OCI-LY7 (cell line): ENCODE results near the gene RAPGEF6. TPM values are rescaled to one million over a fixed set of nuclear protein-coding genes. Genes with fewer than 3 reads are reported as not detected.
A peak's percentile ranks its signal among the peaks of the same experiment; 100 is the strongest.
"Not testable (repeated sequence)": the region's sequence is repeated elsewhere in the genome, so short reads cannot be mapped to it uniquely, and the experiment has no call there.

Experiments used
- BruUV-seq: library from RNA; stranded (reverse); fragments of 400-500 nt; replicated peaks from 2 replicates; lab custom pipeline; 2021; lab: Mats Ljungman, UMichigan
- CTCF ChIA-PET: fragments of 300-600 bp; sonication (Branson Sonifier 250); formaldehyde crosslinking; loops from one replicate; lab custom pipeline; 2022; ENCODE audit warnings: antibody characterized with exemption; ENCODE audit not compliant: unreplicated experiment; lab: Charles Lee
- POLR2A ChIA-PET: fragments of 300-600 bp; sonication (Branson Sonifier 250); formaldehyde crosslinking; loops from one replicate; lab custom pipeline; 2022; ENCODE audit warnings: antibody characterized with exemption; lab: Charles Lee
- DNase-seq: peaks from one replicate; pipeline ENCODE4 v3.0.0-alpha.2; 2015; ENCODE audit warnings: low spot score
- H2AFZ ChIP-seq: fragments of 200-600 bp; sonication (generic), shearing (Covaris generic); 2 replicates; pipeline ENCODE4 v1.6.1; 2014; ENCODE audit warnings: mild to moderate bottlenecking, antibody characterized with exemption, low read length, moderate library complexity
- H3K27ac ChIP-seq: fragments of 200-600 bp; sonication (generic); 2 replicates; pipeline ENCODE4 v1.5.1; 2014; ENCODE audit warnings: mixed run types, low read depth, mild to moderate bottlenecking, moderate library complexity, low read length, inconsistent platforms; ENCODE audit not compliant: poor library complexity, severe bottlenecking
- H3K36me3 ChIP-seq: fragments of 200-600 bp; sonication (generic); 2 replicates; pipeline ENCODE4 v1.6.1; 2014; ENCODE audit warnings: mild to moderate bottlenecking, antibody characterized with exemption, low read length, moderate library complexity, mixed read lengths; ENCODE audit not compliant: insufficient read depth
- H3K4me1 ChIP-seq: fragments of 200-600 bp; sonication (generic); 2 replicates; pipeline ENCODE4 v1.5.1; 2014; ENCODE audit warnings: mild to moderate bottlenecking, low read length; ENCODE audit not compliant: insufficient read depth, poor library complexity, severe bottlenecking
- H3K4me2 ChIP-seq: fragments of 200-600 bp; sonication (generic); 2 replicates; pipeline ENCODE4 v1.6.1; 2014; ENCODE audit warnings: mild to moderate bottlenecking, low read length
- H3K4me3 ChIP-seq: fragments of 200-600 bp; sonication (generic); 2 replicates; pipeline ENCODE4 v1.5.1; 2014; ENCODE audit warnings: mild to moderate bottlenecking, low read depth, low read length; ENCODE audit not compliant: poor library complexity, severe bottlenecking
- H3K79me2 ChIP-seq: fragments of 200-600 bp; sonication (generic); 2 replicates; pipeline ENCODE4 v1.6.1; 2016; ENCODE audit warnings: low read depth, mild to moderate bottlenecking, low read length, moderate library complexity, mixed read lengths; ENCODE audit not compliant: insufficient read depth
- H3K9me2 ChIP-seq: fragments of 200-600 bp; sonication (generic); 2 replicates; pipeline ENCODE4 v1.6.1; 2016; ENCODE audit warnings: mild to moderate bottlenecking, low read length, mixed read lengths; ENCODE audit not compliant: insufficient read depth
- H3K9me3 ChIP-seq: fragments of 200-600 bp; sonication (generic); 2 replicates; pipeline ENCODE4 v1.6.1; 2014; ENCODE audit warnings: mild to moderate bottlenecking, mixed run types, low read length, mixed read lengths
- H4K20me1 ChIP-seq: fragments of 200-600 bp; sonication (generic); 2 replicates; pipeline ENCODE4 v1.6.1; 2014; ENCODE audit warnings: mild to moderate bottlenecking, antibody characterized with exemption, low read length, moderate library complexity, mixed read lengths; ENCODE audit not compliant: insufficient read depth
- CTCF ChIP-seq: fragments of 200-600 bp; sonication (generic); conservative IDR thresholded peaks from 2 replicates; pipeline ENCODE4 v1.5.1; 2014; ENCODE audit warnings: mild to moderate bottlenecking, antibody characterized with exemption, low read length, moderate library complexity, mixed read lengths
- EZH2phosphoT487 ChIP-seq: fragments of 200-600 bp; sonication (generic); IDR thresholded peaks from 2 replicates; pipeline ENCODE4 v1.6.1; 2018; ENCODE audit warnings: low read depth, borderline replicate concordance, mild to moderate bottlenecking, mixed run types, antibody characterized with exemption, low read length, moderate library complexity, mixed read lengths
- intact Hi-C: fragments of 100-400 bp; cut with micrococcal nuclease; formaldehyde crosslinking; loops from one replicate; pipeline ENCODE4 v1.10.0; 2022; ENCODE audit not compliant: unreplicated experiment
- total RNA-seq, 2 experiments: library from RNA; depleted of rRNA in 1 of 2; stranded (reverse); fragments of >200 nt in 1 of 2; shearing (Covaris generic) in 1 of 2; gene quantifications; 2 replicates each; pipeline ENCODE4 v1.2.3, GENCODE V29; 2014 to 2022

RAPGEF6 gene
- total RNA-seq, 2 experiments from 2014 or later: 39.6 to 50.8 TPM

DNA sequence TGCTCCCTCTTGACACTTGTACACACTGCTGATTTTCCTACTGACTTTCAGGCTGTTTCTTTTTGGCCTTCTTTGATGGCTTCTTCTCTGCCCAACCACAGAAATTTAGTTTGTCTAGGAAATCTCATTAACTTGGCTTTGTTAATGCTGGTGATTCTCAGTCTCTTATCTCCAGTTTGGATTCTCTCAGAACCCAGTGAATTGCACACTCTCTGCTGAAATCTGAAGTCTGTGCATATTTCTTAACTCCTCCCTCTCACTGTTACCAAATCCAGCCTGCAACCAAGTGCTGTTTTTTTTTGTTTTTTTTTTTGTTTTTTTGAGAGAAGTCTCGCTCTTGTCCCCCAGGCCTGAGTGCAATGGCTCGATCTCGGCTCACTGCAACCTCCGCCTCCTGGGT, 254.0 kb downstream of the RAPGEF6 start:
- Histone ChIP-seq H3K4me3 (no peak overlapping the region), H2AFZ (no peak overlapping the region), H4K20me1 (no peaks in the 10 kb centered on the region), H3K9me3 (no peaks in the 10 kb centered on the region), H3K4me2 (peak overlapping the region; percentile 46), H3K9me2 (no peaks in the 10 kb centered on the region), H3K4me1 (peaks cover 64% of the 10 kb centered on the region), H3K27ac (peak overlapping the region; percentile 87), H3K36me3 (peaks cover 39% of the 10 kb centered on the region), H3K79me2 (peaks cover 79% of the 10 kb centered on the region)
- no peak for DNase-seq
- no TSS peak for BruUV-seq
- TF ChIP-seq CTCF (no peak), EZH2phosphoT487 (no peak)
- intact Hi-C loops: loop anchor here (10.0 kb wide), 1 partner anchor 506 kb away; no protein-coding TSS in a partner anchor
- POLR2A ChIA-PET: interaction anchor here (0.7 to 2.3 kb wide), 8 partner anchors 8 to 510 kb away, joined by 3 to 18 read pairs (median 6); partner anchors contain the start of gene CDC42SE2
- CTCF ChIA-PET: interaction anchor here (1.4 kb wide), 1 partner anchor 216 kb away, joined by 9 read pairs; the partner anchor contains the start of gene HINT1

- H3K79me2 ChIP-seq: peaks cover 87% of the 10 kb centered on the region
- intact Hi-C loops: loop anchor here (10.0 kb wide), 1 partner anchor 505 kb away; no protein-coding TSS in a partner anchor
- H3K36me3 ChIP-seq: peaks cover 31% of the 10 kb centered on the region
- ChIA-PET POLR2A (interaction anchor here (0.6 to 3.6 kb wide), 2 partner anchors 115 to 177 kb away, joined by 5 to 18 read pairs; no protein-coding TSS in a partner anchor), CTCF (interaction anchor here (0.6 kb wide), 1 partner anchor 117 kb away, joined by 10 read pairs; the partner anchor contains the start of gene CDC42SE2)
- H3K4me1 ChIP-seq: peaks cover 70% of the 10 kb centered on the region
- not testable (repeated sequence) for H3K4me3 ChIP-seq, H3K9me2 ChIP-seq, H4K20me1 ChIP-seq, DNase-seq, H3K9me3 ChIP-seq, H2AFZ ChIP-seq, BruUV-seq
- H3K4me2 ChIP-seq: peak overlapping the region; percentile 65
- H3K27ac ChIP-seq: peak overlapping the region; percentile 87
These were observed 254.8 kb downstream of the RAPGEF6 start for GRCh38 chr5:131380238-131380637.

GRCh38 chr5:131379723-131380122, 255.3 kb downstream of the RAPGEF6 start:
- H3K4me3 ChIP-seq: peak overlapping the region; percentile 24
- peaks cover 75% of the 10 kb centered on the region for H3K4me1 ChIP-seq
- no peaks in the 10 kb centered on the region for H3K9me3 ChIP-seq
- H3K27ac ChIP-seq: peak overlapping the region; percentile 87
- H2AFZ ChIP-seq: no peak overlapping the region
- peaks cover 27% of the 10 kb centered on the region for H3K36me3 ChIP-seq
- H3K4me2 ChIP-seq: peak overlapping the region; percentile 65
- BruUV-seq: no TSS peak
- intact Hi-C loops: loop anchor here (5.0 to 10.0 kb wide), 2 partner anchors 505 to 1057 kb away; no protein-coding TSS in a partner anchor
- H4K20me1 ChIP-seq: no peaks in the 10 kb centered on the region
- POLR2A ChIA-PET: interaction anchor here (0.6 to 3.6 kb wide), 3 partner anchors 114 to 214 kb away, joined by 5 to 18 read pairs (median 6); partner anchors contain the start of gene HINT1
- no peak for TF ChIP-seq CTCF
- no peak for TF ChIP-seq EZH2phosphoT487
- CTCF ChIA-PET: interaction anchor here (0.6 kb wide), 1 partner anchor 116 kb away, joined by 10 read pairs; the partner anchor contains the start of gene CDC42SE2
- DNase-seq: peak; percentile 72
- H3K9me2 ChIP-seq: no peaks in the 10 kb centered on the region
- H3K79me2 ChIP-seq: peaks cover 92% of the 10 kb centered on the region
